MCF 10A (cell line): ENCODE results near the gene SIM1. TPM values are rescaled to one million over a fixed set of nuclear protein-coding genes. Genes with fewer than 3 reads are reported as not detected.

Experiments used
- BruUV-seq: library from RNA; stranded (reverse); fragments of 400-500 nt; replicated peaks from 2 replicates; lab custom pipeline; 2021; lab: Mats Ljungman, UMichigan
- CTCF ChIA-PET: fragments of 300-600 bp; sonication (Branson Sonifier 250); formaldehyde crosslinking; extraction: SDS; loops from one replicate; lab custom pipeline; 2021; ENCODE audit warnings: antibody characterized with exemption, inconsistent platforms; lab: Yijun Ruan, JAX
- POLR2A ChIA-PET: fragments of 300-600, 350-650 bp; sonication (Branson Sonifier 250); formaldehyde crosslinking; extraction: SDS; loops from one replicate; lab custom pipeline; 2020; ENCODE audit warnings: antibody characterized with exemption, inconsistent platforms; lab: Yijun Ruan, JAX
- DNase-seq: peaks from one replicate; pipeline ENCODE4 v3.0.0-alpha.2; 2018; ENCODE audit not compliant: unreplicated experiment
- H3K27ac Mint-ChIP-seq: one replicate; pipeline ENCODE4 v1.8.0; 2022; ENCODE audit warnings: mild to moderate bottlenecking, low read depth, mixed read lengths; ENCODE audit not compliant: unreplicated experiment
- H3K27me3 Mint-ChIP-seq: one replicate; pipeline ENCODE4 v1.8.0; 2022; ENCODE audit warnings: mixed read lengths; ENCODE audit not compliant: insufficient read depth, unreplicated experiment
- H3K36me3 Mint-ChIP-seq: one replicate; pipeline ENCODE4 v1.8.0; 2022; ENCODE audit warnings: mild to moderate bottlenecking, moderate library complexity, mixed read lengths; ENCODE audit not compliant: insufficient read depth, unreplicated experiment
- H3K4me1 Mint-ChIP-seq: one replicate; pipeline ENCODE4 v1.8.0; 2022; ENCODE audit warnings: mixed read lengths; ENCODE audit not compliant: insufficient read depth, unreplicated experiment
- H3K4me3 Mint-ChIP-seq: one replicate; pipeline ENCODE4 v1.8.0; 2022; ENCODE audit warnings: mild to moderate bottlenecking, moderate library complexity, mixed read lengths; ENCODE audit not compliant: unreplicated experiment
- H3K9me3 Mint-ChIP-seq: one replicate; pipeline ENCODE4 v1.8.0; 2022; ENCODE audit warnings: mixed read lengths; ENCODE audit not compliant: unreplicated experiment
- intact Hi-C: fragments of 100-400 bp; cut with micrococcal nuclease; formaldehyde crosslinking; loops from 2 replicates; pipeline ENCODE4 v1.14.1; 2022
- total RNA-seq: library from RNA; stranded (reverse); gene quantifications from 2 replicates; pipeline ENCODE4 v1.2.3, GENCODE V29; 2022
- TF ChIP-seq, protein P1 (sequence below): fragments of 200-600 bp; IDR thresholded peaks from one replicate; pipeline ENCODE4 v1.8.0; 2022; ENCODE audit warnings: antibody characterized with exemption, mild to moderate bottlenecking; ENCODE audit not compliant: unreplicated experiment

Gene SIM1
- total RNA-seq, 1 experiment from 2014 or later = not detected

DNA sequence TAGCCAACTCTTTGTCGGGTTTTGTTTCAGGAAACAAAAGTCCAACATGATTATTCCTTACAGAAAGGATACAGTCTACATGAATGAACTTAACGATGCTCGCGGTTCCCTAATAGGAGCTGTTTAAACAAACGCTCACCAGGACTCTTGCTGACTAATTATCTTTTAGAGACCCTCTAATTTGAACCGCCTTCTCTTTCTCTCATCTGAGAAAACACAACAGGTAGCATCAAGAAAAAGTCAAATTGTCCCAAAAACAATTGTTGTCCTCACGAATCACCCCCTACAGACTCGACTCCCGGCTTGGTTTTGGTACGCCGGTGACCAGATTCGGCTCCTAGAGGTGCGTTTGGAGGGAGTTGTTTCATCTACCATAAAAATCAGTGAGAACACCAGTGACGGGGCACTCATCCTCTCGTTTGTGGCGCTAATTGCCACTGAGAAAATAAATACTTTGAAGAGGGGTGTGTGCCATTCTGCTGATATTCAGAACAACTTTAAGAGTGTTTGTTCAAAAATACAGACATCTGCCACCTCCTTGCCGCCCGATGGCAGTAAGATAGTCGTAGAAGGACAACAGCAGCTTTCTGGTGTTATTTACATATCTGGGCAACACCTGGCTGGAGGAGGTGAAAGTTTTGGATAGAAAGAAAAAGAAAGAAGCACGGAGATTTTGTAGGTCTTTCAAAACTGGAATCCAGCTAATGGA lies 1.1 kb upstream of the SIM1 start:
- Mint-ChIP-seq H3K4me3 (no peak overlapping the region), H3K4me1 (no peaks in the 10 kb centered on the region), H3K9me3 (no peaks in the 10 kb centered on the region), H3K27ac (no peak overlapping the region), H3K27me3 (no peaks in the 10 kb centered on the region), H3K36me3 (no peaks in the 10 kb centered on the region)
- intact Hi-C loops = no loop called here
- TF ChIP-seq, protein P1, sequence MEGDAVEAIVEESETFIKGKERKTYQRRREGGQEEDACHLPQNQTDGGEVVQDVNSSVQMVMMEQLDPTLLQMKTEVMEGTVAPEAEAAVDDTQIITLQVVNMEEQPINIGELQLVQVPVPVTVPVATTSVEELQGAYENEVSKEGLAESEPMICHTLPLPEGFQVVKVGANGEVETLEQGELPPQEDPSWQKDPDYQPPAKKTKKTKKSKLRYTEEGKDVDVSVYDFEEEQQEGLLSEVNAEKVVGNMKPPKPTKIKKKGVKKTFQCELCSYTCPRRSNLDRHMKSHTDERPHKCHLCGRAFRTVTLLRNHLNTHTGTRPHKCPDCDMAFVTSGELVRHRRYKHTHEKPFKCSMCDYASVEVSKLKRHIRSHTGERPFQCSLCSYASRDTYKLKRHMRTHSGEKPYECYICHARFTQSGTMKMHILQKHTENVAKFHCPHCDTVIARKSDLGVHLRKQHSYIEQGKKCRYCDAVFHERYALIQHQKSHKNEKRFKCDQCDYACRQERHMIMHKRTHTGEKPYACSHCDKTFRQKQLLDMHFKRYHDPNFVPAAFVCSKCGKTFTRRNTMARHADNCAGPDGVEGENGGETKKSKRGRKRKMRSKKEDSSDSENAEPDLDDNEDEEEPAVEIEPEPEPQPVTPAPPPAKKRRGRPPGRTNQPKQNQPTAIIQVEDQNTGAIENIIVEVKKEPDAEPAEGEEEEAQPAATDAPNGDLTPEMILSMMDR = no peak
- CTCF ChIA-PET = interaction anchor here (1.3 to 1.4 kb wide), 2 partner anchors 15 to 290 kb away, joined by 3 read pairs; no protein-coding TSS in a partner anchor
- BruUV-seq = no TSS peak
- POLR2A ChIA-PET = no interaction called here
- DNase-seq = no peak

DNA sequence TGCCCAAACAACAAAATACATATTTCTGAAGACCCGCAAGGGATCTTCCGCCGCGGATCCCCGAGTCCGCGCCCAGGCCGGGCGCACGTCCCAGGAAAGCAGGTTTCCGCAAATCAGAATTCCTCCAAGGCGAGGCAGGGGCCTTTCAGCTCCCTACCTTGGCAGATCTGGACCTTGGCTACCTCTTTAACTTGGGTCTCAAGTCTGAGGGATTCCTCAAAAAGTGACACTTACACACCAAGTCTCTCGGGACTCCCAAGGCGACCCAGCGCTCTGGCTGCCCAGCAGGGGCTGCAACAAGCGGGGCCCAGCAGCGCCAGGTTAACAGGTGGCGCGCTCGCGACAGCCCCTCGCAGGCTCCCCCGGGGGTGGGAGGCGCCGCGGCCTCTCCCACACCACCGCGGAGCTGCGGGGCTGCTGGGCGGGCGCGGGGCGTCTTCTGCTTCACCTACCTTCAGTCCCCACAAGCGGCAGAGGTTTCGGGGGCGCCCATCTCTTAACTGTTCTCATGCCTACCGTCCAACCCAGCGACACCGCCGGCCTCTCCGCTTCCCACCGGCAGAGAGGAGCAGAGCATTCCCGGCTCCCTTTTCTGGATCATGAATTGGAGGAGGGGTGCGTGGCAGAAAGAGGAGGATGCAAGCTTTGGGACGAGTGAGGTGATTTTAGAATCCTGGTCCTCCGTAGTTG lies 414 bp downstream of the SIM1 start:
- H3K27me3 Mint-ChIP-seq = no peaks in the 10 kb centered on the region
- no peak overlapping the region for H3K27ac Mint-ChIP-seq

DNA sequence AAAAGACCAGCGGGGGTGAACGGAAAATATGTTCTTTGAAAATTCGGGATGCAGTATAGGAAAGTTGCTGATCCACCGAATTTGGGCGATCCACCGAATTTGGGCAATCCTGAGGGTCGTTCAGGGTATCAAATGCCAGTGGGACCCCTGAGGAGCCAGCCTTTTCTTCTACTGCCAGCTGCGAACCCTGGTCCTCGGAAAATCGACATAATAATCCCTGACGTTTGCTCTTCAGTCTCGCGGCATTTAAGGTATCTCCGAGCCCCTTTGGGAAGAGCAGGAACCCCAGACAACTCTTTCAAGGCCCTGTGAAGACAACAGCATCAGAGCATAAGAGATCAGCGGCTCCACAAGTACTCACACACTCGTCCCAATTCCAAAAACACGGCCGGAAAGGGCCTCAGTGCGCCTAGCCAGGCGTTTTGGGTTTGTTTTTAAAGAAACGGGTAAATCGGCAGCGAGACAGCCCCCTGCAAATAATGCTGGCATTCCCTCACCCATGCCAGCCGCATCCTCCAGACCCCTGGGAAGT lies 1.0 kb downstream of the SIM1 start:
- TF ChIP-seq, protein P1 = no peak
- no peak for DNase-seq
- H3K4me3 Mint-ChIP-seq = no peak overlapping the region
- CTCF ChIA-PET = interaction anchor here (1.4 to 1.5 kb wide), 2 partner anchors 112 to 347 kb away, joined by 3 to 4 read pairs; no protein-coding TSS in a partner anchor
- H3K4me1 Mint-ChIP-seq = no peaks in the 10 kb centered on the region
- intact Hi-C loops = no loop called here
- POLR2A ChIA-PET = no interaction called here
- no TSS peak for BruUV-seq
- no peaks in the 10 kb centered on the region for H3K9me3 Mint-ChIP-seq
- no peaks in the 10 kb centered on the region for H3K36me3 Mint-ChIP-seq
- no peaks in the 10 kb centered on the region for H3K27me3 Mint-ChIP-seq
- no peak overlapping the region for H3K27ac Mint-ChIP-seq

More for the DNA sequence above, 414 bp downstream of the SIM1 start:
- Mint-ChIP-seq H3K4me3 (no peak overlapping the region), H3K4me1 (no peaks in the 10 kb centered on the region), H3K9me3 (no peaks in the 10 kb centered on the region), H3K36me3 (no peaks in the 10 kb centered on the region)
- DNase-seq = no peak
- CTCF ChIA-PET = interaction anchor here (0.6 to 1.5 kb wide), 4 partner anchors 79 to 348 kb away, joined by 3 to 4 read pairs (median 4); no protein-coding TSS in a partner anchor
- TF ChIP-seq, protein P1 = no peak
- intact Hi-C loops = no loop called here
- POLR2A ChIA-PET = interaction anchor here (0.9 kb wide), 1 partner anchor 12 kb away, joined by 3 read pairs; no protein-coding TSS in a partner anchor
- BruUV-seq = no TSS peak
